Measurements from ENCODE around the gene DYRK1A.

Gene DYRK1A

GRCh38 chr21:37552496-37553029 is 186.0 kb downstream of the DYRK1A start:
- no peak for DNase-seq

GRCh38 chr21:37553078-37553481 is 186.5 kb downstream of the DYRK1A start:
- no peak for DNase-seq

- DNase-seq = no peak
Observed at GRCh38 chr21:37554661-37555379, 188.2 kb downstream of the DYRK1A start.

- DNase-seq = no peak
Observed at GRCh38 chr21:37555672-37556261, 189.2 kb downstream of the DYRK1A start.

- no peak for DNase-seq
Observed at GRCh38 chr21:37557261-37557950, 190.8 kb downstream of the DYRK1A start.

- no peak for DNase-seq
Observed at GRCh38 chr21:37558676-37559211, 192.2 kb downstream of the DYRK1A start.

- DNase-seq = no peak
Observed at GRCh38 chr21:37560385-37560784, 193.8 kb downstream of the DYRK1A start.

- no peak for DNase-seq
Observed at GRCh38 chr21:37561506-37561905, 194.9 kb downstream of the DYRK1A start.

- DNase-seq = no peak
Observed at GRCh38 chr21:37561941-37562919, 195.7 kb downstream of the DYRK1A start.

- DNase-seq = peak in 1 of 2 donors; percentile 23
Observed at GRCh38 chr21:37562920-37563640, 196.5 kb downstream of the DYRK1A start.

GRCh38 chr21:37563641-37564340 is 197.2 kb downstream of the DYRK1A start:
- peak; percentile 80 to 85 for DNase-seq

GRCh38 chr21:37564341-37564923 is 197.9 kb downstream of the DYRK1A start:
- peak; percentile 73 to 78 for DNase-seq

- no peak for DNase-seq
Observed at GRCh38 chr21:37564924-37565529, 198.5 kb downstream of the DYRK1A start.

- no peak for DNase-seq
Observed at GRCh38 chr21:37565530-37566223, 199.1 kb downstream of the DYRK1A start.

- no peak for DNase-seq
Observed at GRCh38 chr21:37566790-37567615, 200.4 kb downstream of the DYRK1A start.

- no peak for DNase-seq
Observed at GRCh38 chr21:37568415-37568814, 201.8 kb downstream of the DYRK1A start.

- DNase-seq = no peak
Observed at GRCh38 chr21:37568916-37569315, 202.3 kb downstream of the DYRK1A start.

GRCh38 chr21:37571442-37571841 is 204.9 kb downstream of the DYRK1A start:
- DNase-seq = no peak
